SK-N-MC (cell line): ENCODE data around the gene ABRACL.

Source experiments
- EZH2 ChIP-seq: fragments of 200-600 bp; sonication (generic); IDR thresholded peaks from one replicate; pipeline ENCODE4 v1.6.1; 2017; ENCODE audit warnings: antibody characterized with exemption
- FOXP2 ChIP-seq: optimal IDR thresholded peaks from 2 replicates; pipeline ENCODE3; 2011; ENCODE audit warnings: mild to moderate bottlenecking, moderate library complexity; ENCODE audit not compliant: insufficient read depth; ENCODE audit errors: extremely low read length, control extremely low read depth
- POLR2AphosphoS5 ChIP-seq: IDR thresholded peaks from 2 replicates; pipeline ENCODE4 v1.6.1; 2012; ENCODE audit warnings: mild to moderate bottlenecking, low read depth, low read length, borderline replicate concordance

- TF ChIP-seq POLR2AphosphoS5: no peak
- TF ChIP-seq EZH2: no peak
- no peak for TF ChIP-seq FOXP2
These were observed 24.8 kb upstream of the ABRACL start for GRCh38 chr6:139003751-139004150.
